CD4-positive, CD25-positive, alpha-beta regulatory T cell (primary cell): Measurements from ENCODE around the gene SERINC5. TPM values are rescaled to one million over a fixed set of nuclear protein-coding genes. Genes with fewer than 3 reads are reported as not detected.
"Not testable (repeated sequence)": the region's sequence is repeated elsewhere in the genome, so short reads cannot be mapped to it uniquely, and the experiment has no call there.

Experiments
- ATAC-seq, 2 donors: fragments of 150-1000 bp; cut with Tn5 transposase; one replicate each; pipeline ENCODE4 v1.10.0; 2021; ENCODE audit warnings: low read depth in 2 of 2, moderate number of reproducible peaks in 2 of 2, moderate library complexity in 1 of 2
- DNase-seq, 3 donors: peaks; one replicate each; pipeline versions ENCODE4 v3.0.0 to v3.0.0-alpha.2; 2012 to 2022; ENCODE audit warnings: mixed read lengths in 1 of 3
- H3K27ac ChIP-seq: one replicate; pipeline ENCODE4 v1.7.0; 2013; ENCODE audit warnings: mild to moderate bottlenecking, low read length; ENCODE audit not compliant: insufficient read depth, poor library complexity, severe bottlenecking
- H3K27me3 ChIP-seq: one replicate; pipeline ENCODE4 v1.7.0; 2013; ENCODE audit warnings: low read length; ENCODE audit not compliant: control insufficient read depth, insufficient read depth
- H3K36me3 ChIP-seq: one replicate; pipeline ENCODE4 v1.7.0; 2013; ENCODE audit warnings: mild to moderate bottlenecking, low read length, moderate library complexity; ENCODE audit not compliant: control insufficient read depth, insufficient read depth
- H3K4me1 ChIP-seq: 2 replicates; pipeline ENCODE4 v1.7.0; 2013; ENCODE audit warnings: mild to moderate bottlenecking, low read length; ENCODE audit not compliant: insufficient read depth, control insufficient read depth, poor library complexity, severe bottlenecking
- H3K4me3 ChIP-seq: one replicate; pipeline ENCODE4 v1.7.0; 2013; ENCODE audit warnings: low read depth, mild to moderate bottlenecking, low read length, moderate library complexity
- H3K9me3 ChIP-seq, 2 experiments: 1 replicate in 1 of 2; 2 replicates in 1 of 2; pipeline ENCODE4 v1.7.0; 2013; ENCODE audit warnings: low read length in 2 of 2, mild to moderate bottlenecking in 1 of 2, moderate library complexity in 1 of 2; ENCODE audit not compliant: control insufficient read depth in 2 of 2
- H3K27ac Mint-ChIP-seq, 3 donors: one replicate each; pipeline ENCODE4 v1.8.0; 2020 to 2022; ENCODE audit warnings: mild to moderate bottlenecking in 3 of 3, mixed read lengths in 3 of 3, moderate library complexity in 2 of 3
- H3K27me3 Mint-ChIP-seq: one replicate; pipeline ENCODE4 v1.8.0; 2022; ENCODE audit warnings: mild to moderate bottlenecking, mixed read lengths
- H3K36me3 Mint-ChIP-seq: one replicate; pipeline ENCODE4 v1.8.0; 2020; ENCODE audit warnings: mixed read lengths
- H3K4me1 Mint-ChIP-seq, 4 donors: one replicate each; pipeline ENCODE4 v1.8.0; 2020 to 2022; ENCODE audit warnings: mixed read lengths in 4 of 4, mild to moderate bottlenecking in 1 of 4
- H3K4me3 Mint-ChIP-seq, 4 donors: one replicate each; pipeline ENCODE4 v1.8.0; 2020 to 2022; ENCODE audit warnings: mild to moderate bottlenecking in 4 of 4, mixed read lengths in 4 of 4, moderate library complexity in 3 of 4
- H3K9me3 Mint-ChIP-seq, 7 donors: one replicate each; pipeline ENCODE4 v1.8.0; 2020 to 2022; ENCODE audit warnings: mixed read lengths in 7 of 7, mild to moderate bottlenecking in 3 of 7, moderate library complexity in 2 of 7
- polyA plus RNA-seq, 4 donors: library from polyadenylated mRNA; unstranded; fragments of 300-500 nt; fragmentation: Illumina TruSeq; gene quantifications; one replicate each; pipeline ENCODE4 v1.2.3, GENCODE V29; 2021
- total RNA-seq: library from RNA; stranded (reverse); gene quantifications from one replicate; pipeline ENCODE4 v1.2.3, GENCODE V29; 2022

The SERINC5 gene
- total and polyA plus RNA-seq, 5 donors from 2014 or later: 12.7 to 80.3 (median 16.9) TPM

DNA sequence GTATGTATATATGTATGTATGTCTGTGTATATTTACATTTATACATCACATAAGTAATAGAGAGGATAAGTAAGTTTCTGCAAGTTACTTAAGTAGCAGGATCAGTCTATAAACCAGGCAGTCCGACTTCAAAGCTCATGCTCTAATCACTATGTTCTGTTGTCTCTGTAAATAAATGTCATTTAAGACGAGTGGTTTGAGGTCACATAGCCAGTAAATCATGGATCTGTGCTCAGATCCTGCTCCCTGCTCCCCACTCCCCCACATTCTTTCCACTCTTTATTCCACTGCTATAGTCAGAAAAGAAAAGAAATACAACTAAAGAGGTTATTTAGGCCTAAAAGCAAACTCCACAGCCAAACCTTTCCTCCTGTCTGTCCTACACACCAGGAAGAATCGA is 90.4 kb downstream of the SERINC5 start:
- H3K4me1 Mint-ChIP-seq: peaks cover 0 to 43% (median 10%) of the 10 kb centered on the region in 4 donors
- H3K4me3 Mint-ChIP-seq: no peak overlapping the region
- H3K4me1 ChIP-seq: no peaks in the 10 kb centered on the region

DNA sequence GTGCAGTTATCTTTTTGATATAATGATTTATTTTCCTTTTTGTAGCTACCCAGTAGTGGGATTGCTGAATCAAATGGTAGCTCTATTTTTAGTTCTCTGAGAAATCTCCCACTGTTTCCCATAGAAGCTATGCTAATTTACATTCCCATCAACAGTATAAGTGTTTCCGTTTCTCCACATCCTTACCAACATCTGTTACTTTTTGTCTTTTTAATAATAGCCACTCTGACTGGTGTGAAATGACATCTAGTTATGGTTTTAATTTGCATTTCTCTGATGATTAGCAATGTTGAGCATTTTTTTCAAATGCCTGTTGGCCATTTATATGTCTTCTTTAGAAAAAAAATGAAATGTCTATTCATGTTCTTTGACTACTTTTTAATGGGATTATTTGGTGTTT is 94.7 kb downstream of the SERINC5 start:
- Mint-ChIP-seq H3K4me3 (no peak overlapping the region), H3K36me3 (peaks cover 79% of the 10 kb centered on the region), H3K9me3 (peaks cover 0 to 4% (median 0%) of the 10 kb centered on the region in 7 donors), H3K27me3 (no peaks in the 10 kb centered on the region), H3K27ac (peak overlapping the region in 1 of 3 donors; percentile 45), H3K4me1 (peaks cover 0 to 35% (median 11%) of the 10 kb centered on the region in 4 donors)
- Histone ChIP-seq H3K27me3 (no peaks in the 10 kb centered on the region), H3K4me3 (no peak overlapping the region), H3K27ac (no peak overlapping the region), H3K36me3 (peaks cover 77% of the 10 kb centered on the region), H3K4me1 (no peaks in the 10 kb centered on the region), H3K9me3 (no peaks in the 10 kb centered on the region)
- ATAC-seq (no peak), DNase-seq (no peak)

More for the DNA sequence above, 90.4 kb downstream of the SERINC5 start:
- Mint-ChIP-seq H3K27me3 (no peaks in the 10 kb centered on the region), H3K9me3 (peaks cover 0 to 4% (median 0%) of the 10 kb centered on the region in 7 donors), H3K36me3 (peaks cover 80% of the 10 kb centered on the region), H3K27ac (peak overlapping the region in 1 of 3 donors; percentile 47)
- no peak overlapping the region for H3K27ac ChIP-seq
- H3K9me3 ChIP-seq: no peaks in the 10 kb centered on the region
- no peak overlapping the region for H3K4me3 ChIP-seq
- no peak for ATAC-seq
- H3K27me3 ChIP-seq: no peaks in the 10 kb centered on the region
- peaks cover 67% of the 10 kb centered on the region for H3K36me3 ChIP-seq
- no peak for DNase-seq

DNA sequence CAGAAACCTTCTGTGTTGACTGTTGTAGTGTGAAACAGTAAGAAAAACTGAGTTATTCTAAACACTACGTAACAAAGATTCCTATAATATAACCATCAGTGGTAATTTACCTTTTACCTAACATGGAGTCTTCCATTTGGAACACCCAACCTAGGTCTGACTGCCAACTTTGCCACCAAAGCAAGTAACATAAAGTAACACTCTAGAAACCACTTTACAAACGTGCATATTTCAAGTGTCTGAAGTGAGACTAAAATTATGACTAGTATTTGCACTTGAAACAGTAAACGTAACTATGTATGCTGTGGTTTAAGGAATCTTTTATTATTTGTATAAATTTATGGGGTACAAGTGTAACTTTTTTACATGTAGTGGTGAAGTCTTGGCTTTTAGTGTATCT is 95.6 kb downstream of the SERINC5 start:
- no peak overlapping the region for H3K27ac ChIP-seq
- no peaks in the 10 kb centered on the region for H3K4me1 ChIP-seq
- Mint-ChIP-seq H3K4me1 (peaks cover 0 to 29% (median 13%) of the 10 kb centered on the region in 4 donors), H3K9me3 (peaks cover 0 to 4% (median 0%) of the 10 kb centered on the region in 7 donors), H3K27me3 (no peaks in the 10 kb centered on the region), H3K4me3 (no peak overlapping the region), H3K27ac (peak overlapping the region in 1 of 3 donors; percentile 55), H3K36me3 (peaks cover 78% of the 10 kb centered on the region)
- DNase-seq (no peak), ATAC-seq (no peak)
- no peak overlapping the region for H3K4me3 ChIP-seq
- H3K9me3 ChIP-seq: no peaks in the 10 kb centered on the region
- H3K36me3 ChIP-seq: peaks cover 70% of the 10 kb centered on the region
- no peaks in the 10 kb centered on the region for H3K27me3 ChIP-seq

- H3K27me3 ChIP-seq: no peaks in the 10 kb centered on the region
- Mint-ChIP-seq H3K4me3 (no peak overlapping the region), H3K36me3 (peaks cover 73% of the 10 kb centered on the region), H3K27me3 (no peaks in the 10 kb centered on the region), H3K4me1 (peaks cover 0 to 27% (median 13%) of the 10 kb centered on the region in 4 donors), H3K9me3 (peaks cover 0 to 4% (median 0%) of the 10 kb centered on the region in 7 donors), H3K27ac (peak overlapping the region in 2 of 3 donors; percentile 42 to 52)
- peaks cover 72% of the 10 kb centered on the region for H3K36me3 ChIP-seq
- H3K4me3 ChIP-seq: no peak overlapping the region
- no peaks in the 10 kb centered on the region for H3K4me1 ChIP-seq
- DNase-seq (no peak), ATAC-seq (no peak)
- H3K27ac ChIP-seq: no peak overlapping the region
- H3K9me3 ChIP-seq: no peaks in the 10 kb centered on the region
Measured at GRCh38 chr5:80159133-80159815, 96.6 kb downstream of the SERINC5 start.

GRCh38 chr5:80156156-80156555 is 99.7 kb downstream of the SERINC5 start:
- ATAC-seq (no peak), DNase-seq (no peak)
- H3K36me3 Mint-ChIP-seq: peaks cover 62% of the 10 kb centered on the region
- no peak overlapping the region for H3K27ac ChIP-seq
- no peak overlapping the region for H3K4me3 Mint-ChIP-seq
- H3K36me3 ChIP-seq: peaks cover 57% of the 10 kb centered on the region
- H3K9me3 Mint-ChIP-seq: no peaks in the 10 kb centered on the region
- no peaks in the 10 kb centered on the region for H3K27me3 ChIP-seq
- H3K27ac Mint-ChIP-seq: peak overlapping the region in 1 of 3 donors; percentile 73
- no peaks in the 10 kb centered on the region for H3K9me3 ChIP-seq
- H3K4me1 Mint-ChIP-seq: peaks cover 17 to 48% (median 18%) of the 10 kb centered on the region in 4 donors
- H3K27me3 Mint-ChIP-seq: no peaks in the 10 kb centered on the region
- no peak overlapping the region for H3K4me3 ChIP-seq
- H3K4me1 ChIP-seq: no peaks in the 10 kb centered on the region

- no peak overlapping the region for H3K27ac ChIP-seq
- Mint-ChIP-seq H3K4me3 (peak overlapping the region in 1 of 4 donors; percentile 43), H3K36me3 (peaks cover 68% of the 10 kb centered on the region), H3K9me3 (no peaks in the 10 kb centered on the region), H3K27me3 (no peaks in the 10 kb centered on the region), H3K4me1 (peaks cover 14 to 59% (median 26%) of the 10 kb centered on the region in 4 donors), H3K27ac (peak overlapping the region; percentile 73 to 93 (median 76))
- DNase-seq: no peak
- no peak overlapping the region for H3K4me3 ChIP-seq
- H3K9me3 ChIP-seq: no peaks in the 10 kb centered on the region
- H3K4me1 ChIP-seq: no peaks in the 10 kb centered on the region
- no peak for ATAC-seq
- H3K36me3 ChIP-seq: peaks cover 57% of the 10 kb centered on the region
- no peaks in the 10 kb centered on the region for H3K27me3 ChIP-seq
Measured at GRCh38 chr5:80154749-80155148, 101.1 kb downstream of the SERINC5 start.

DNA sequence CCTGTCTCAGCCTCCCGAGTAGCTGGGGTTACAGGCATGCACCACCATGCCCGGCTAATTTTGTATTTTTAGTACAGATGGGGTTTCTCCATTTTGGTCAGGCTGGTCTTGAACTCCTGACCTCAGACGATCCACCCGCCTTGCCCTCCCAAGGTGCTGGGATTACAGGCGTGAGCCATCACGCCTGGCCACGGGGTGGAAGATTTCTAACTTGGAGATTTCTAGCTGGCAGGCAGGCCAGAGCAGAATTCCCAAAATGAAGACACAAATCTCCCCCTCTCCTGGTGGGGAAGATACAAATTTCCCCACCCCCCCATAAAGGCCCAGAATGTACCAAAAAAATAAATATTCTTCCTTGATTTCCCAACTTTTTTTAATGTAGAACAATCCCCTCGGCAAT is 101.6 kb downstream of the SERINC5 start:
- Mint-ChIP-seq H3K27ac (peak overlapping the region in 2 of 3 donors; percentile 76 to 93), H3K4me3 (peak overlapping the region in 1 of 4 donors; percentile 43), H3K36me3 (peaks cover 66% of the 10 kb centered on the region), H3K4me1 (peaks cover 14 to 56% (median 27%) of the 10 kb centered on the region in 4 donors)
- H3K27me3 Mint-ChIP-seq, H3K9me3 ChIP-seq, H3K4me3 ChIP-seq, H3K27ac ChIP-seq, H3K9me3 Mint-ChIP-seq, H3K27me3 ChIP-seq, DNase-seq, H3K4me1 ChIP-seq, ATAC-seq: not testable (repeated sequence)
- H3K36me3 ChIP-seq: peaks cover 59% of the 10 kb centered on the region
